Activated CD4-positive, alpha-beta T cell treated with anti-CD3 and anti-CD28 coated beads, Interleukin-2, amount 10 ng/mL, durations not matched to agents 7 days and 5 days (primary cell): ENCODE results near the gene ADAMTS6. TPM values are rescaled to one million over a fixed set of nuclear protein-coding genes. Genes with fewer than 3 reads are reported as not detected.
"Not testable (repeated sequence)": the region's sequence is repeated elsewhere in the genome, so short reads cannot be mapped to it uniquely, and the experiment has no call there.

Experiments used
- CTCF ChIA-PET: fragments of 350-600 bp; sonication (Branson Sonifier 250); formaldehyde crosslinking; loops from one replicate; lab custom pipeline; 2021; ENCODE audit warnings: antibody characterized with exemption; lab: Charles Lee
- POLR2A ChIA-PET: fragments of 350-600 bp; sonication (Branson Sonifier 250); formaldehyde crosslinking; loops from one replicate; lab custom pipeline; 2021; ENCODE audit warnings: antibody characterized with exemption; lab: Charles Lee
- DNase-seq: peaks from one replicate; pipeline ENCODE4 v3.0.0-alpha.2; 2020
- H3K27ac Mint-ChIP-seq: one replicate; pipeline ENCODE4 v1.8.0; 2021; ENCODE audit warnings: mild to moderate bottlenecking, moderate library complexity, mixed read lengths
- H3K27me3 Mint-ChIP-seq: one replicate; pipeline ENCODE4 v1.8.0; 2021; ENCODE audit warnings: mixed read lengths
- H3K36me3 Mint-ChIP-seq: one replicate; pipeline ENCODE4 v1.8.0; 2021; ENCODE audit warnings: low read depth, mixed read lengths
- H3K4me1 Mint-ChIP-seq: one replicate; pipeline ENCODE4 v1.8.0; 2021; ENCODE audit warnings: mixed read lengths
- H3K4me3 Mint-ChIP-seq: one replicate; pipeline ENCODE4 v1.8.0; 2021; ENCODE audit warnings: mild to moderate bottlenecking, moderate library complexity, mixed read lengths
- H3K9me3 Mint-ChIP-seq: one replicate; pipeline ENCODE4 v1.8.0; 2021; ENCODE audit warnings: mixed read lengths
- total RNA-seq, 2 experiments: library from RNA; stranded (reverse); gene quantifications; one replicate each; pipeline ENCODE4 v1.2.3, GENCODE V29; 2021

The ADAMTS6 gene
- total RNA-seq, 2 experiments from 2014 or later = 2.8 to 2.9 TPM

DNA sequence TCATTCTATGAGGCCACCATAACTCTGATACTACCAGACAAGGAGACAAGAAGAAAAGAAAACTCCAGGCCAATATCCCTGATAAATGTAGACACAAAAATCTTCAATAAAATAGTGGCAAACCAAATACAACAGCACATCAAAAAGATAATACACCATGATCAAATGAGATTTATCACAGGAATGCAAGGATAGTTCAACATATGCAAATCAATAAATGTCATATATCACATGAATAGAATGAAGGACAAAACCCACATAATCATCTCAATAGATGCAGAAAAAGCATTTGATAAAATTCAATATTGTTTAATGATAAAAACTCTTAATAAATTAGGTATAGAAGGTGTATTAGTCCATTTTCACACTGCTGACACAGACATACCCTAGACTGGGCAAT, 139.9 kb downstream of the ADAMTS6 start:
- H3K27ac Mint-ChIP-seq = no peak overlapping the region
- no peaks in the 10 kb centered on the region for H3K4me1 Mint-ChIP-seq
- ChIA-PET CTCF (interaction anchor here (0.6 kb wide), 1 partner anchor 555 kb away, joined by 3 read pairs; no protein-coding TSS in a partner anchor), POLR2A (no interaction called here)
- no peak for DNase-seq
- H3K27me3 Mint-ChIP-seq = no peaks in the 10 kb centered on the region
- H3K9me3 Mint-ChIP-seq = peaks cover 27% of the 10 kb centered on the region
- no peak overlapping the region for H3K4me3 Mint-ChIP-seq
- no peaks in the 10 kb centered on the region for H3K36me3 Mint-ChIP-seq

DNA sequence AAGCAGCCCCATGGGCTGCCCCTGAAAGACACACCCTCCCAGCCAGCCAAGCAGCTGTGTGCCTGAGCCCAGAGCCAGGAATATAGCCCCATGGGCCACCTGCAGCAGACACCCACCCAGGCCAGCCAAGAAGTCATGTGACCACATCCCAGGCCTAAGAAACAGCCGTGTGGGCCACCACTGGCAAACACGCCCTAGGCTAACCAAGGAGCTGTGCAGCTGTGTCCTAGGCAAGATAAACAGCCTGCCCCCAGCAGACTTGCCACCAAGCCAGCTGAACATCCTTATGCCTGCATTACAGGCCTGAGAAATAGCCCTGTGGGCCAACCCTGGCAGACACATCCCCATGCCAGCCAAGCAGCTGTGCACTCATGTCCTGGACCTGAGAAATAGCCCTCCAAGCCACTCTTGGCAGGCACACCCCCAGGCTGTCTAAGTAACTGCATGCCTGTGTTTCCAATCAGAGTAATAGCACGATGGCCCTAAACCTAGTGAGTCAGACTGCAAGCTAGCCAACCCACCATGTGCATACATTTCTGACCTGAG, 143.0 kb downstream of the ADAMTS6 start:
- Mint-ChIP-seq H3K27ac (no peak overlapping the region), H3K4me3 (no peak overlapping the region), H3K4me1 (no peaks in the 10 kb centered on the region), H3K36me3 (no peaks in the 10 kb centered on the region), H3K27me3 (no peaks in the 10 kb centered on the region), H3K9me3 (peaks cover 27% of the 10 kb centered on the region)
- ChIA-PET CTCF (no interaction called here), POLR2A (no interaction called here)
- DNase-seq = no peak

DNA sequence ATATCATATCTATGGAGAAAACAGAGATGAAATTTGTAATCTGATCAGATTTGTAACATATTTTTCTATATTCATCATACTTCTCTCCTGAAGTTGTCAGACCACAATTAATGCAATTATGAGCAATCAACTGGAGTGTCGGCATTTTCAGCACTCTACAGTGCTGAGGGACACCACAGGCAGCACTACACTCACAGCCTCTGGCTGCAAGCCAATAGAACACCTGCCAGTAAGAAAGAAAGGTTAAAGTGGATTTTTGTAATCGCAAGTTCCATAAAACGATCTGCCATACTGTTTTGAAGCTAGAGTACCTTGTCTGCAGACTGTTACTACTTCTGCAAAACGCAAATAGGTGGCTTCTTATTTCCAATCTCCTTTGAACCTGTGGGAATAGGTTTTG, 147.6 kb downstream of the ADAMTS6 start:
- POLR2A ChIA-PET = no interaction called here
- CTCF ChIA-PET = no interaction called here
- Mint-ChIP-seq H3K4me1 (no peaks in the 10 kb centered on the region), H3K9me3 (peaks cover 1% of the 10 kb centered on the region), H3K27ac (no peak overlapping the region), H3K4me3 (no peak overlapping the region), H3K36me3 (no peaks in the 10 kb centered on the region), H3K27me3 (no peaks in the 10 kb centered on the region)
- no peak for DNase-seq

DNA sequence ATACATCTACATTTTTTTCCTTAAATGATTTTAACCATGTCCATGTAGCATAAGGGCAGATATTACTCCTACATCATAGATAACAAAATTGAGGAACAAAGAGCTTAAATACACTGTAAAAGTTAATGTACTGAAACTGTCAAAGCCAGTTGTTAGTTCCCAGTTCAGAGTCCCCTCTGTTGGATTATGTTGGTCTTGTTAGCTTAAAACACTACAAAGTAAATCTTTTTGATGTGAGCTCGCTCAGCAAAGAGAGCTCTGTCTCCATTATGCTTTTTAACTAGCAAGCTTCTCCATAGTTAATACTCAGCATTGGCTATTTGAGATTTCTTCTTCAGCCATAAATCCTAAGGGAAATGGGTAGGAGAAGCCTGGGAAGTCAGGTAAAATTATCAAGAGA, 149.1 kb downstream of the ADAMTS6 start:
- POLR2A ChIA-PET = no interaction called here
- CTCF ChIA-PET = no interaction called here
- H3K36me3 Mint-ChIP-seq = no peaks in the 10 kb centered on the region
- DNase-seq = no peak
- H3K27me3 Mint-ChIP-seq = no peaks in the 10 kb centered on the region
- no peaks in the 10 kb centered on the region for H3K4me1 Mint-ChIP-seq
- no peak overlapping the region for H3K27ac Mint-ChIP-seq
- H3K4me3 Mint-ChIP-seq = no peak overlapping the region
- no peaks in the 10 kb centered on the region for H3K9me3 Mint-ChIP-seq

DNA sequence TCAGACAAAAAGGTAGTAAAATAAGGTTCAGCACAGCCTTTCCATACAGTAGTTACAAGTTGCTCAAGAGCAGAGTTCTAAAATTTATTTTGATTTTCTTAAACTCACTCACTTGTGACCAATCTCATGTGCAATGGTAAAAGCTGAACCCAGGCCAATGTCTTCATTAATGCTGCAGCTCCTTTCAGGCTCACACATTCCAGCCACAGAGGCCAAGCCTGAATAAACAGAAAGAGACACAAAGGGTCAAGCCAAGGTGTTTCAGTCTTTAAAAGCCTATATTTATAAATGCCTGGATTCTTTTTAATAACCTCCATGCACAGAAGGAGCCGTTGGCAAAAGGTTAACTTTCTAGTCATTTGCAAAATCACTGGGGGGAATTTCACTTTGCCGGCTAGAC, 152.5 kb downstream of the ADAMTS6 start:
- CTCF ChIA-PET = no interaction called here
- no peaks in the 10 kb centered on the region for H3K27me3 Mint-ChIP-seq

DNA sequence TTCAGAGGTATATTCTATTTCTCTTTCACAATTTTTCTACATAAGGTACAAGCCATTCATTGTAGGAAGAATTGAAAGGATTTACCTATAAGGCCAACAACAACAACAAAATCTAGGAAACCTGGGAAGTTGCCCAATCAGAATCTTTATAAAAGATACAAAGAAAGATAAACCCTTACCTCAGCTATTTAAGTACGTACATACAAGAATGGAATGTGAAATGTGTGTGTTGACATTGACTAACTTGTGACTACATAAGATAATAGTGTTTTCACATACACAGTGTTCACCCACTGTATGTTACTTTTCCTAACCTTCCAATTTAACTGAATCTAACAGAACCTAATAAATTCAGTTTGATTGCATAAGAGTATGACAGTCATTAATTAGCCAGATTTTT, 154.1 kb downstream of the ADAMTS6 start:
- no peaks in the 10 kb centered on the region for H3K9me3 Mint-ChIP-seq
- POLR2A ChIA-PET = no interaction called here
- no peak overlapping the region for H3K27ac Mint-ChIP-seq
- no peaks in the 10 kb centered on the region for H3K27me3 Mint-ChIP-seq
- H3K4me3 Mint-ChIP-seq = no peak overlapping the region
- H3K36me3 Mint-ChIP-seq = no peaks in the 10 kb centered on the region
- CTCF ChIA-PET = no interaction called here
- DNase-seq = no peak
- H3K4me1 Mint-ChIP-seq = no peaks in the 10 kb centered on the region

More for the DNA sequence above, 152.5 kb downstream of the ADAMTS6 start:
- DNase-seq = no peak
- no peak overlapping the region for H3K27ac Mint-ChIP-seq
- H3K9me3 Mint-ChIP-seq = no peaks in the 10 kb centered on the region
- POLR2A ChIA-PET = no interaction called here
- H3K4me3 Mint-ChIP-seq = no peak overlapping the region
- no peaks in the 10 kb centered on the region for H3K4me1 Mint-ChIP-seq
- H3K36me3 Mint-ChIP-seq = no peaks in the 10 kb centered on the region

DNA sequence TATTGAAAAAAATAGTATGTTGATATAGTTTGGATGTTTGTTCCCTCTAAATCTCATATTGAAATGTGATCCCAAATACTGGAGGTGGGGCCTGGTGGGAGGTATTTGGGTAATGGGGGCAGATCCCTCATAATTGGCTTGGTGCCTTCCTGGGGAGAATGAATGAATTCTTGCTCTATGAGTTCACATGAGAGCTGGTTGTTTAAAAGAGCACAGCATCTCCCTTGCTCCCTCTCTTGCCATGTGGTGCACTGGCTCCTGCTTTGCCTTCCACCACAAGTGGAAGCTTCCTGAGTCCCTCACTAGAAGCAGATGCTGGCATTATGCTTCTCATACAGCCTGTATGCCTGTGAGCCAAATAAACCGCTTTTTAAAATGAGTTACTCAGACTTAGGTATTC, 154.8 kb downstream of the ADAMTS6 start:
- CTCF ChIA-PET = no interaction called here
- no peaks in the 10 kb centered on the region for H3K36me3 Mint-ChIP-seq
- no peaks in the 10 kb centered on the region for H3K27me3 Mint-ChIP-seq
- no peaks in the 10 kb centered on the region for H3K4me1 Mint-ChIP-seq
- no peak overlapping the region for H3K27ac Mint-ChIP-seq
- POLR2A ChIA-PET = no interaction called here
- H3K4me3 Mint-ChIP-seq = no peak overlapping the region
- DNase-seq = no peak
- H3K9me3 Mint-ChIP-seq = no peaks in the 10 kb centered on the region

DNA sequence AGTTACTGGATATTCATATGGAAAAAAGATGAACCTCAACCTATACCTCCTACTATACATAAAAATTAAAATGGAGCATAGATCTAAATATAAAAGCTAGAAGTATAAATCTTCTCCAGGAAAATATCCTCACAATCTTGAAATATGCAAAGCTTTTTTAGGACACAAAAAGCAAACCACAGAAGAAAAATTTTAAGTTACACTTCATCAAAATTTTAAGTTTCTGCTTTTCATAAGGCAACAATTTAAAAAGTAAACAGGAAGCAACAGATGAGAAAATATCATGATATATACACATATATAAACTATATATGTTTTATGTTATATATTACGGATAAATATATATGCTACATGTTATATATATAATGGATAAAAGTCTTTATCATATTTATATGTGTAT, 157.5 kb downstream of the ADAMTS6 start:
- Mint-ChIP-seq H3K9me3 (peaks cover 2% of the 10 kb centered on the region), H3K27me3 (no peaks in the 10 kb centered on the region), H3K27ac (no peak overlapping the region), H3K4me3 (no peak overlapping the region), H3K36me3 (no peaks in the 10 kb centered on the region), H3K4me1 (no peaks in the 10 kb centered on the region)
- ChIA-PET POLR2A (no interaction called here), CTCF (no interaction called here)
- no peak for DNase-seq

DNA sequence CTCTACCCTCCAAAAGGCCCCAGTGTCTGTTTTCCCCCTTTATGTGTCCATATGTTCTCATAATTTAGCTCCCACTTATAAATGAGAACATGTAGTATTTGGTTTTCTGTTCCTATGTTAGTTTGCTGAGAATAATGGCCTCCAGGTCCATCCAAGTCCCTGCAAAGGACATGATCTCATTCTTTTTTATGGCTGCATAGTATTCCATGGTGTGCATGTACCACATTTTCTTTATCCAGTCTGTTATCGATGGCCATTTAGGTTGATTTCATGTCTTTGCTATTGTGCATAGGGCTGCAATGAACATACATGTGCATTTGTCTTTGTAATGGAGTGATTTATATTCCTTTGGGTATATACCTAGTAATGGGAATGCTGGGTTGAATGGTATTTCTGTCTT, 161.0 kb downstream of the ADAMTS6 start:
- H3K4me1 Mint-ChIP-seq, POLR2A ChIA-PET, CTCF ChIA-PET, H3K9me3 Mint-ChIP-seq, H3K36me3 Mint-ChIP-seq, H3K27ac Mint-ChIP-seq, H3K4me3 Mint-ChIP-seq, DNase-seq, H3K27me3 Mint-ChIP-seq: not testable (repeated sequence)

DNA sequence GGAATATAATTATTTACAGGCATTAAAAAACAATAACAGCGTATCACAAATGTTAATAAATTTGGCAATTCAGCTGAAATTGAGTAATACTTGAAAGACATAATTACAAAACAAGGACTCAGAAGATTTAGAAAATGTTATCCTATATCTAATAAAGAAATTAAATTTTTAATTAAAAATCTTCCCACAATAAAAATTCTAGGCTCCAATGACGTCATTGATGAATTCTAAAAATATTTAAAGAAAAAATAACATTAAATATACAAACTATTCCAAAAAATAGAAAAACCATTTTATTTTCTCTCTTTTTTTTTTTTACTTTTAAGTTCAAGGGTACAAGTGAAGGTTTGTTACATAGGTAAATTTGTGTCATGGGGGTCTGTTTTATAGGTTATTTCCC, 161.5 kb downstream of the ADAMTS6 start:
- Mint-ChIP-seq H3K4me1 (no peaks in the 10 kb centered on the region), H3K9me3 (peaks cover 2% of the 10 kb centered on the region), H3K4me3 (no peak overlapping the region), H3K27me3 (no peaks in the 10 kb centered on the region), H3K27ac (no peak overlapping the region), H3K36me3 (no peaks in the 10 kb centered on the region)
- POLR2A ChIA-PET = no interaction called here
- CTCF ChIA-PET = no interaction called here
- no peak for DNase-seq

DNA sequence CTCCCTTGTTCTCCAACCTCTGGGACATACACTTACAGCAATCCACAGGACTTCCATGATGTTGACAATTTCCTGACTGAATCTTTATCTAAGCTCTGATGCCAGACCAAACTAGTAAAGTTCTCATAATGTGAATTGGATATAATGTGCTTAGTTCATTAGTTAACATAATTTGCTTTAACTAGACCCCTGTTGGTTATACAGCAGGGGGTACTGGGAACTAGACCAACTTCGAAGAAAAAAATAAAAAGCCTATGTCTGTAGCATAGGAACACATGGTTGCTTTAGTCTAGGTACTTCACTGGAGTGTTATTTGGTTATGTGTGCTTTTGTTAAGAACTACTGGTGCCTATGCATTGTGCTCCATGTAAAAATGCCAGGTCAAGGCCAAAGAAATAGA, 173.8 kb downstream of the ADAMTS6 start:
- ChIA-PET CTCF (no interaction called here), POLR2A (no interaction called here)
- H3K27ac Mint-ChIP-seq = no peak overlapping the region
- DNase-seq = no peak
- no peaks in the 10 kb centered on the region for H3K4me1 Mint-ChIP-seq
- H3K36me3 Mint-ChIP-seq = no peaks in the 10 kb centered on the region
- no peaks in the 10 kb centered on the region for H3K27me3 Mint-ChIP-seq
- no peaks in the 10 kb centered on the region for H3K9me3 Mint-ChIP-seq
- no peak overlapping the region for H3K4me3 Mint-ChIP-seq

DNA sequence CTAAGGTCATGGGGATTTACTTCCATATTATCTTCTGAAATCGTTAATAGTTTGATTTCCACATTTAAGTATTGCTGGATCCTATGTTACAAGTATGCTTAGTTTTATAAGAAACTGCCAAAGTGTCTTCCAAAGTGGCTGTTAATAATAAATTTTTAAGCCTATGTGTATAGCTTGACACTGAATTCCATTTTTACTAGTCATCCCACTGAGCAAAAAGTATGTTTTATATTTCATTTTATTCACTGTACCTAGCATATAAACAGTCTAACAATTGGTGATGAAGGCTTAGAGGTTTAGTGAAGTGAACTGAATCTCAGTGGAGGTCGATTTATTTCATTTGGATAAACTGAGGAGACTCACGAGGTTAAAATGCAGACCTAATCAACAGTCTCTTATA, 174.6 kb downstream of the ADAMTS6 start:
- H3K36me3 Mint-ChIP-seq = no peaks in the 10 kb centered on the region
- no peaks in the 10 kb centered on the region for H3K9me3 Mint-ChIP-seq
- CTCF ChIA-PET = no interaction called here
- no peak overlapping the region for H3K27ac Mint-ChIP-seq
- POLR2A ChIA-PET = no interaction called here
- H3K4me3 Mint-ChIP-seq = no peak overlapping the region
- no peaks in the 10 kb centered on the region for H3K4me1 Mint-ChIP-seq
- no peak for DNase-seq
- H3K27me3 Mint-ChIP-seq = no peaks in the 10 kb centered on the region

DNA sequence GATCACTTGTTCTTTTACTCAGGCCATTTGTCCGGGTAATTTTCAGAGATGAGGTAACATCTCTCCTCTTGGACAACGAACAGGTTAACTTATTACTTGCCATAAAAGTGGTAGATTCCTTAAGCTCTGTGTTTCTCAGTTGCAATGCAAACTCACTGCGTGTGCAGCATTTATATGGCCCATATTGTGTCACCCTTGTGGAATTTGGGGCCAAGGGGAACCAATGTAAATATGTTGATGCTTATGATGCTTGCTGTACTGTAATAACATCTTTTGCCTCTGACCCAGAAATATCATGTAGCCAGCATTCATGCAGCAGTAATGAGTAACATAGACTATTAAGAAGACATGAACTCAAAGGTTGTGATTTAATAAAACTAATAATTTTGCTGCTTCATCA, 175.8 kb downstream of the ADAMTS6 start:
- ChIA-PET CTCF (no interaction called here), POLR2A (no interaction called here)
- H3K9me3 Mint-ChIP-seq = no peaks in the 10 kb centered on the region
- H3K4me3 Mint-ChIP-seq = no peak overlapping the region
- no peaks in the 10 kb centered on the region for H3K36me3 Mint-ChIP-seq
- H3K4me1 Mint-ChIP-seq = no peaks in the 10 kb centered on the region
- no peak for DNase-seq
- no peak overlapping the region for H3K27ac Mint-ChIP-seq
- no peaks in the 10 kb centered on the region for H3K27me3 Mint-ChIP-seq

DNA sequence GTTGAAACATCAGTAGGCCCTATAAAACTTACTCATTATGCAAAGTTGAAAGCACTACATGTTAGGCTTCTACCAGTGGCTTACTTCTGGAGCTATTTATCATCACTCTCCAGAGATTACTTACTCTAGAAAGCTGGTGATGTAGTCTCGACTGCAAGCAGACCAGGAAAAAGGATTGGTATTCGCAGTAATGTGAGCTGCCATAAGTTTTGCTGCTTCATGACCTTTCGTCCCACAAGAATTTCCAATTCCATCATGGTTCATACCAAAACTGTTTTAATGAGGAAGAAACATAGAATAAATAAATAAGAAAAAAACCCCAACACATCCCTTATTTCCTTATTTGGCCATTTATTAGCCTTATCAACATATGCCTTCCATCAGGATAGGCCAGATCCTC, 181.9 kb downstream of the ADAMTS6 start:
- CTCF ChIA-PET = no interaction called here

More for the DNA sequence above, 181.9 kb downstream of the ADAMTS6 start:
- Mint-ChIP-seq H3K36me3 (no peaks in the 10 kb centered on the region), H3K9me3 (no peaks in the 10 kb centered on the region), H3K4me3 (no peak overlapping the region), H3K27ac (no peak overlapping the region), H3K27me3 (no peaks in the 10 kb centered on the region), H3K4me1 (no peaks in the 10 kb centered on the region)
- POLR2A ChIA-PET = no interaction called here
- DNase-seq = no peak
